Caco-2 (cell line): ENCODE results near the gene SLX4IP. TPM values are rescaled to one million over a fixed set of nuclear protein-coding genes. Genes with fewer than 3 reads are reported as not detected.

Experiments used
- BruUV-seq: library from RNA; stranded (reverse); fragments of 400-500 nt; replicated peaks from 2 replicates; lab custom pipeline; 2021; lab: Mats Ljungman, UMichigan
- CTCF ChIA-PET: fragments of 300-600 bp; sonication (Branson Sonifier 250); formaldehyde crosslinking; loops from one replicate; lab custom pipeline; 2022; ENCODE audit warnings: antibody characterized with exemption; lab: Charles Lee
- POLR2A ChIA-PET: fragments of 300-600 bp; sonication (Branson Sonifier 250); formaldehyde crosslinking; loops from one replicate; lab custom pipeline; 2022; ENCODE audit warnings: antibody characterized with exemption; lab: Charles Lee
- DNase-seq, 2 experiments: peaks; one replicate each; pipeline versions ENCODE4 v3.0.0 to v3.0.0-alpha.2; 2020 to 2022
- H3K27me3 ChIP-seq: replicated peaks from 2 replicates; pipeline ENCODE4 v1.6.0; 2011; ENCODE audit warnings: low read length; ENCODE audit not compliant: control insufficient read depth, insufficient read depth
- H3K36me3 ChIP-seq: 2 replicates; pipeline ENCODE4 v1.5.1; 2011; ENCODE audit warnings: low read length; ENCODE audit not compliant: control insufficient read depth, insufficient read depth
- H3K4me1 ChIP-seq: fragments of 250-450 bp; sonication (Bioruptor Pico); 2 replicates; pipeline ENCODE4 v1.5.1; 2020; ENCODE audit warnings: mild to moderate bottlenecking
- H3K4me3 ChIP-seq: 2 replicates; pipeline ENCODE4 v1.5.1; 2011; ENCODE audit warnings: low read depth, mild to moderate bottlenecking, control low read depth, low read length
- H3K9me3 ChIP-seq: fragments of 250-450 bp; sonication (Bioruptor Pico); 2 replicates; pipeline ENCODE4 v1.5.1; 2020; ENCODE audit warnings: mild to moderate bottlenecking, moderate library complexity
- H3K27ac Mint-ChIP-seq: one replicate; pipeline ENCODE4 v1.8.0; 2022; ENCODE audit warnings: mixed read lengths; ENCODE audit not compliant: unreplicated experiment
- H3K27me3 Mint-ChIP-seq: one replicate; pipeline ENCODE4 v1.8.0; 2022; ENCODE audit warnings: mixed read lengths; ENCODE audit not compliant: insufficient read depth, unreplicated experiment
- H3K36me3 Mint-ChIP-seq: one replicate; pipeline ENCODE4 v1.8.0; 2022; ENCODE audit warnings: mild to moderate bottlenecking, mixed read lengths; ENCODE audit not compliant: insufficient read depth, unreplicated experiment
- H3K4me1 Mint-ChIP-seq: one replicate; pipeline ENCODE4 v1.8.0; 2022; ENCODE audit warnings: low read depth, mixed read lengths; ENCODE audit not compliant: unreplicated experiment
- H3K4me3 Mint-ChIP-seq: one replicate; pipeline ENCODE4 v1.8.0; 2022; ENCODE audit warnings: mild to moderate bottlenecking, moderate library complexity, mixed read lengths; ENCODE audit not compliant: unreplicated experiment
- H3K9me3 Mint-ChIP-seq: one replicate; pipeline ENCODE4 v1.8.0; 2022; ENCODE audit warnings: mixed read lengths; ENCODE audit not compliant: unreplicated experiment
- CTCF ChIP-seq, 2 experiments: fragments of 200-600 bp in 1 of 2; IDR thresholded peaks; 1 replicate in 1 of 2; 2 replicates in 1 of 2; pipeline versions ENCODE4 v1.5.1 to v1.8.0; 2011 to 2022; ENCODE audit warnings: antibody characterized with exemption in 1 of 2, control low read depth in 1 of 2, inconsistent platforms in 1 of 2, low read depth in 1 of 2, low read length in 1 of 2, mild to moderate bottlenecking in 1 of 2, moderate library complexity in 1 of 2; ENCODE audit not compliant: insufficient read depth in 1 of 2, severe bottlenecking in 1 of 2, unreplicated experiment in 1 of 2
- intact Hi-C: fragments of 100-400 bp; cut with micrococcal nuclease; formaldehyde crosslinking; loops from one replicate; pipeline ENCODE4 v1.10.0; 2022; ENCODE audit not compliant: unreplicated experiment
- total RNA-seq: library from RNA; stranded (reverse); gene quantifications from 2 replicates; pipeline ENCODE4 v1.2.3, GENCODE V29; 2022

SLX4IP gene
- total RNA-seq, 1 experiment from 2014 or later: 8.5 TPM

DNA sequence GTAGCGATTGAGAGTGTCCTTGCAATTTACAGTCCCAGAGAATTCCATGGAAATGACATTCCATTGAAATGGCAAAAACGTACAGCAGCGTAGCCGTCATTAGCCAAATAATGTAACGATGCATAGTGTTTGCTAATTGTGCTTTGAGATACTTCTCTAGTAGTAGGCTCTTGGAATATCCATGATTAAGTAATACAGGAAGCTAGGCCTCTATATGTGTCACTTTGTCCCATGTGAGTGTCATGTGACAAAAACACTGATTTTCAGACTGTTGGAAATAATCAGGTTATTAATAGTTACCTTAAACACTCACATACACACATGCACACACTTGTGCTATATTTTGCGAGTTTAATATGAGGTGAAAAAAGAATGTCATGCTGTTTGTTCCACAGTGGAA is 35.2 kb downstream of the SLX4IP start:
- Histone ChIP-seq H3K36me3 (no peaks in the 10 kb centered on the region), H3K4me3 (no peak overlapping the region), H3K27me3 (no peaks in the 10 kb centered on the region), H3K9me3 (no peaks in the 10 kb centered on the region), H3K4me1 (peaks cover 19% of the 10 kb centered on the region; the same call in 1 of the 2 replicates)
- Mint-ChIP-seq H3K27me3 (no peaks in the 10 kb centered on the region), H3K36me3 (peaks cover 6% of the 10 kb centered on the region), H3K27ac (no peak overlapping the region), H3K9me3 (no peaks in the 10 kb centered on the region), H3K4me1 (peaks cover 25% of the 10 kb centered on the region), H3K4me3 (no peak overlapping the region)
- no peak for TF ChIP-seq CTCF (IDR thresholded peaks at IDR 0.05; ENCODE audit: insufficient read depth in 1 of 2, low read depth in 1 of 2, low read length in 1 of 2, severe bottlenecking in 1 of 2, unreplicated experiment in 1 of 2)
- ChIA-PET CTCF (no interaction called here), POLR2A (no interaction called here)
- intact Hi-C loops: no loop called here
- DNase-seq: no peak
- no TSS peak for BruUV-seq

DNA sequence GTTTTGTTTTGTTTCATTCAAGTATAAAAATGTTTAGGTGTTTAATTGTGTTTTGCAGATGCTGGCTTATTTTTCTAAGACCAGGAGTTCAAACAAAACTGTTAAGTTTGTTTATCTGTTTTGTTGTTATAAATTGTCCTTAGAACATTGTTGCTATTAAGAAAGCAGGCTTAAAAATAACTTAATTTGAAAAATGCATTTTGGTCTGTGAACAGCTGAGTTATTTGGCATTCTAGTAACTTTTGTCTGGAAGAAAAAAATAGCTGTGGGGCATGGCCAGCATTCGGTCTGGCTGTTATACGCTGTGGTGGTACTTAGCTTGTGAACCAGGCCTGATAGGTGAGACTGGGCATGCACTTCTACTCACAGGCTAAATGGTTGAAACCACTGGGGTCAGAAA is 37.8 kb downstream of the SLX4IP start:
- Histone ChIP-seq H3K9me3 (no peaks in the 10 kb centered on the region), H3K36me3 (no peaks in the 10 kb centered on the region), H3K4me1 (peaks cover 6% of the 10 kb centered on the region; the same call in 1 of the 2 replicates), H3K4me3 (no peak overlapping the region), H3K27me3 (no peaks in the 10 kb centered on the region)
- no peaks in the 10 kb centered on the region for H3K27me3 Mint-ChIP-seq
- H3K9me3 Mint-ChIP-seq: no peaks in the 10 kb centered on the region
- BruUV-seq: no TSS peak
- CTCF ChIA-PET: no interaction called here
- H3K4me1 Mint-ChIP-seq: peaks cover 16% of the 10 kb centered on the region
- no peak overlapping the region for H3K27ac Mint-ChIP-seq
- TF ChIP-seq CTCF (IDR thresholded peaks at IDR 0.05; ENCODE audit: insufficient read depth in 1 of 2, low read depth in 1 of 2, low read length in 1 of 2, severe bottlenecking in 1 of 2, unreplicated experiment in 1 of 2): no peak
- POLR2A ChIA-PET: no interaction called here
- H3K4me3 Mint-ChIP-seq: no peak overlapping the region
- intact Hi-C loops: no loop called here
- DNase-seq: no peak
- H3K36me3 Mint-ChIP-seq: peaks cover 3% of the 10 kb centered on the region

DNA sequence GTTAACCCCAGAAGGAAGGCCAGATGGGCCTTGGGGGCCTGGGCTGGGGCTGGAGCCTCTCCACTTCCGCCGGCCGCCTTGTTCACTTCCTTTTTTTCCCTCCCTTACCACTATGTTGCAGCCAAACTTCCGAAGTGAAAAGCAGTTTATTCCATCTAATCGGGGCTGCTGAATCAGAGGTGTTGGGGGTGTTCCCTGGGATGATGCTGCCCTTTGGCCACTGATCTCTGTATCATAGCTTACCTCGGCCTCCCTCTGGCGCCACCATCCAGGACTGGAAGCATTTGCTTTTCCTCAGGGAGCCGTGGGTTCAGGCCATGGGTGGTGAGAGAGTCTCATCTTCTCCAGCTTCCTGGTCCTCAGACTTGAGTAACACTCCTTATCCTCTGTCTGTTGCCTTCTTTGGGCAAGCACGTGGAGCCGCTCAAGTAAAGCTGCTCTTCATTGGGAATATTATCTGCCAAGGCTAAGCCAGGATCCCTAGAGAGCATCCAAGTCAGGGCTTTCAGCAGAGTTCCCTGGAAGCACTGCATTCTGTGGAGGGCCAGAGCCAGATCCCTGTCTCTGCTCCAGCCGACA is 39.6 kb downstream of the SLX4IP start:
- Mint-ChIP-seq H3K27ac (no peak overlapping the region), H3K4me1 (peaks cover 7% of the 10 kb centered on the region), H3K27me3 (no peaks in the 10 kb centered on the region), H3K4me3 (no peak overlapping the region), H3K9me3 (no peaks in the 10 kb centered on the region), H3K36me3 (peaks cover 4% of the 10 kb centered on the region)
- intact Hi-C loops: no loop called here
- no peaks in the 10 kb centered on the region for H3K27me3 ChIP-seq
- H3K36me3 ChIP-seq: no peaks in the 10 kb centered on the region
- ChIA-PET CTCF (interaction anchor here (0.6 kb wide), 1 partner anchor 1537 kb away, joined by 3 read pairs; no protein-coding TSS in a partner anchor), POLR2A (no interaction called here)
- BruUV-seq: no TSS peak
- no peaks in the 10 kb centered on the region for H3K4me1 ChIP-seq
- no peaks in the 10 kb centered on the region for H3K9me3 ChIP-seq
- no peak overlapping the region for H3K4me3 ChIP-seq
- TF ChIP-seq CTCF (IDR thresholded peaks at IDR 0.05; ENCODE audit: insufficient read depth in 1 of 2, low read depth in 1 of 2, low read length in 1 of 2, severe bottlenecking in 1 of 2, unreplicated experiment in 1 of 2): no peak
- DNase-seq: no peak
